ENCODE measurements around the gene SLC25A30.

DNA sequence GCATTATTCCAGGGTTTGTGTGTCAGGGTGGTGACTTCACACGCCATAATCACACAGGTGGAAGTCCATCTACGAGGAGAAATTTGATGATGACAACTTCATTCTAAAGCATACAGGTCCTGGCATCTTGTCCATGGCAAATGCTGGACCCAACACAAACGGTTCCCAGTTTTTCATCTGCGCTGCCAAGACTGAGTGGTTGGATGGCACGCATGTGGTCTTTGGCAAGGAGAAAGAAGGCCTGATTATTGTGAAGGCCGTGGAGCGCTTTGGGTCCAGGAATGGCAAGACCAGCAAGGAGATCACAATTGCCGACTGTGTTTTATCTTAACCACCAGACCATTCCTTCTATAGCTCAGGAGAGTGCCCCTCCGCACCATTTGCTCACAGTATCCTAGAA is 18.2 kb upstream of the SLC25A30 start:
- TF ChIP-seq POLR2A (IDR thresholded peaks at IDR 0.05) (no peak), CTCF (IDR thresholded peaks at IDR 0.05) (no peak)

All from stomach (tissue), 4 donors.